Thyroid gland (tissue), 4 donors: ENCODE data around the gene ING3. TPM values are rescaled to one million over a fixed set of nuclear protein-coding genes. Genes with fewer than 3 reads are reported as not detected.
"Not testable (repeated sequence)": the region's sequence is repeated elsewhere in the genome, so short reads cannot be mapped to it uniquely, and the experiment has no call there.

Source experiments
- DNase-seq, 2 donors: peaks; one replicate each; pipeline ENCODE4 v3.0.0-alpha.2; 2019
- H3K27ac ChIP-seq, 3 donors: fragments of 200-600 bp; sonication (generic); 1 replicate in 2 of 3; 2 replicates in 1 of 3; pipeline ENCODE4 v1.5.1; 2016 to 2019; ENCODE audit warnings: mild to moderate bottlenecking in 1 of 3, moderate library complexity in 1 of 3
- H3K27me3 ChIP-seq: fragments of 200-600 bp; sonication (generic); one replicate; pipeline ENCODE4 v1.5.1; 2019
- H3K36me3 ChIP-seq, 2 donors: fragments of 200-600 bp; sonication (generic); one replicate each; pipeline ENCODE4 v1.5.1; 2016 to 2019
- H3K4me1 ChIP-seq, 2 donors: fragments of 200-600 bp; sonication (generic); one replicate each; pipeline ENCODE4 v1.5.1; 2017 to 2019
- H3K4me3 ChIP-seq, 3 donors: fragments of 200-600 bp; sonication (generic); replicated peaks in 1 of 3; 1 replicate in 2 of 3; 2 replicates in 1 of 3; pipeline ENCODE4 v1.5.1; 2016; ENCODE audit warnings: mild to moderate bottlenecking in 1 of 3
- H3K9me3 ChIP-seq: fragments of 200-600 bp; sonication (generic); one replicate; pipeline ENCODE4 v1.5.1; 2017
- POLR2A ChIP-seq, 2 donors: fragments of 450-650 bp; IDR thresholded peaks; one replicate each; pipeline ENCODE4 v1.6.1; 2017; ENCODE audit warnings: antibody characterized with exemption in 2 of 2, mild to moderate bottlenecking in 2 of 2, moderate library complexity in 1 of 2
- WGBS, 2 donors: methylation state at CpG; one replicate each; pipeline ENCODE4 v1.1.5; 2017; 5-methylcytosine and 5-hydroxymethylcytosine counted together
- intact Hi-C: fragments of 100-400 bp; cut with DNase I; formaldehyde crosslinking; loops from one replicate; pipeline ENCODE4 v1.15.1; 2023
- total RNA-seq, 4 donors: library from RNA; depleted of rRNA; stranded (reverse); fragments of >200 nt; gene quantifications; one replicate each; pipeline ENCODE4 v1.2.3, GENCODE V29; 2016
- TF ChIP-seq, protein P1 (sequence below), 6 experiments: fragments of 200-600 bp in 3 of 6; fragments of 450-650 bp in 3 of 6; sonication (generic) in 3 of 6; IDR thresholded peaks; one replicate each; pipeline ENCODE4 v1.5.1; 2016 to 2019; ENCODE audit warnings: antibody characterized with exemption in 6 of 6, mild to moderate bottlenecking in 2 of 6, inconsistent platforms in 1 of 6, moderate library complexity in 1 of 6

ING3 gene
- total RNA-seq, 4 donors from 2014 or later = 23.7 to 40.8 (median 37.1) TPM

DNA sequence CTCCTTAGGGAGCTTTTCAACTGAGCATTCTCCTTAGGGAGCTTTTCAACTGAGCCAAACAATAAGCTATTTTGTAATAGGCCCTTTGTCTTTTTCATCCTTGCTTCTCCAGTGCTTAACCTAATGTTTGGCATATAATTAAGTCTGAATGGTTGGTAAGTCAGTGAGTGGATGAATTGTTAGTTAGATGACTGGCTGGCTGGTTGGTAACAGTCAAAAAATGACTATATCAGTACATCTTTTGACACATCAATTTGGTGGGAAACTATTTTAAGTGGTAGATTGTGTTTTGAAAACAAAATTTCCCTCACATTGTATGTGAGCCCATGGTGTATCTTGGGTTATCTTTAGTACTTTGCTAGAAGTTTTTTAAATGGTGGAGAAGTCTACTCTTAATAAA is 16.4 kb downstream of the ING3 start:
- Histone ChIP-seq H3K27me3 (no peaks in the 10 kb centered on the region), H3K4me3 (no peak overlapping the region), H3K36me3 (peaks cover 34 to 44% of the 10 kb centered on the region in 2 donors), H3K9me3 (no peaks in the 10 kb centered on the region), H3K4me1 (peaks cover 0 to 1% of the 10 kb centered on the region in 2 donors), H3K27ac (no peak overlapping the region)
- no peak for TF ChIP-seq POLR2A (IDR thresholded peaks at IDR 0.05)
- TF ChIP-seq, protein P1, sequence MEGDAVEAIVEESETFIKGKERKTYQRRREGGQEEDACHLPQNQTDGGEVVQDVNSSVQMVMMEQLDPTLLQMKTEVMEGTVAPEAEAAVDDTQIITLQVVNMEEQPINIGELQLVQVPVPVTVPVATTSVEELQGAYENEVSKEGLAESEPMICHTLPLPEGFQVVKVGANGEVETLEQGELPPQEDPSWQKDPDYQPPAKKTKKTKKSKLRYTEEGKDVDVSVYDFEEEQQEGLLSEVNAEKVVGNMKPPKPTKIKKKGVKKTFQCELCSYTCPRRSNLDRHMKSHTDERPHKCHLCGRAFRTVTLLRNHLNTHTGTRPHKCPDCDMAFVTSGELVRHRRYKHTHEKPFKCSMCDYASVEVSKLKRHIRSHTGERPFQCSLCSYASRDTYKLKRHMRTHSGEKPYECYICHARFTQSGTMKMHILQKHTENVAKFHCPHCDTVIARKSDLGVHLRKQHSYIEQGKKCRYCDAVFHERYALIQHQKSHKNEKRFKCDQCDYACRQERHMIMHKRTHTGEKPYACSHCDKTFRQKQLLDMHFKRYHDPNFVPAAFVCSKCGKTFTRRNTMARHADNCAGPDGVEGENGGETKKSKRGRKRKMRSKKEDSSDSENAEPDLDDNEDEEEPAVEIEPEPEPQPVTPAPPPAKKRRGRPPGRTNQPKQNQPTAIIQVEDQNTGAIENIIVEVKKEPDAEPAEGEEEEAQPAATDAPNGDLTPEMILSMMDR (IDR thresholded peaks at IDR 0.05) = no peak
- intact Hi-C loops = no loop called here
- DNase-seq = no peak

- Histone ChIP-seq H3K27me3 (no peaks in the 10 kb centered on the region), H3K36me3 (peaks cover 23 to 56% of the 10 kb centered on the region in 2 donors), H3K4me1 (no peaks in the 10 kb centered on the region), H3K4me3 (no peak overlapping the region), H3K27ac (no peak overlapping the region), H3K9me3 (no peaks in the 10 kb centered on the region)
- intact Hi-C loops = no loop called here
- DNase-seq = no peak
- 79 to 97% methylated on average over 1 of the region's 1 CpG for WGBS, 2 donors
- TF ChIP-seq, protein P1 (IDR thresholded peaks at IDR 0.05) = no peak
- TF ChIP-seq POLR2A (IDR thresholded peaks at IDR 0.05) = no peak
Measured at GRCh38 chr7:120973849-120974248, 23.3 kb downstream of the ING3 start.

GRCh38 chr7:120979765-120980499 is 29.4 kb downstream of the ING3 start:
- H3K4me1 ChIP-seq = no peaks in the 10 kb centered on the region
- no peak overlapping the region for H3K4me3 ChIP-seq
- no peak for DNase-seq
- intact Hi-C loops = no loop called here
- 35 to 61% methylated on average over 1 of the region's 1 CpG for WGBS, 2 donors
- H3K9me3 ChIP-seq = no peaks in the 10 kb centered on the region
- H3K27ac ChIP-seq = no peak overlapping the region
- no peak for TF ChIP-seq POLR2A (IDR thresholded peaks at IDR 0.05)
- TF ChIP-seq, protein P1 (IDR thresholded peaks at IDR 0.05) = no peak
- H3K36me3 ChIP-seq = peaks cover 0 to 13% of the 10 kb centered on the region in 2 donors
- no peaks in the 10 kb centered on the region for H3K27me3 ChIP-seq

DNA sequence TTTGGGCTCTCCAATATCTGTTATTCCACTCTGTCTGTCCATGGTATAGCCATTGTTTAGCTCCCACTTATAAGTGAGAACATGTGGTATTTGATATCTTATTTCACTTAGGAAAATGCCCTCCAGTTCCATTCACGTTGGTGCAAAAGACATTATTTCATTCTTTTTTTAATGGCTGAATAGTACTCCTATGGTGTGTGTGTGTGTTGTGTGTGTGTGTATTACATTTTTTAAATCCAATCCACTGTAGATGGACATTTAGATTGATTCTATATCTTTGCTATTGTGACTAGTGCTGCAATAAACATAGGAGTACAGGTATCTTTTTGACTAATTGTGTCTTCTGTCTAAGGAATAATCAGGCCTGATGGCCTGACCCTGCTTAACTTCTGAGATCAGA is 30.5 kb downstream of the ING3 start:
- 74 to 88% methylated on average over 1 of the region's 1 CpG for WGBS, 2 donors
- TF ChIP-seq, protein P1 (IDR thresholded peaks at IDR 0.05) = no peak
- no peak for TF ChIP-seq POLR2A (IDR thresholded peaks at IDR 0.05)

DNA sequence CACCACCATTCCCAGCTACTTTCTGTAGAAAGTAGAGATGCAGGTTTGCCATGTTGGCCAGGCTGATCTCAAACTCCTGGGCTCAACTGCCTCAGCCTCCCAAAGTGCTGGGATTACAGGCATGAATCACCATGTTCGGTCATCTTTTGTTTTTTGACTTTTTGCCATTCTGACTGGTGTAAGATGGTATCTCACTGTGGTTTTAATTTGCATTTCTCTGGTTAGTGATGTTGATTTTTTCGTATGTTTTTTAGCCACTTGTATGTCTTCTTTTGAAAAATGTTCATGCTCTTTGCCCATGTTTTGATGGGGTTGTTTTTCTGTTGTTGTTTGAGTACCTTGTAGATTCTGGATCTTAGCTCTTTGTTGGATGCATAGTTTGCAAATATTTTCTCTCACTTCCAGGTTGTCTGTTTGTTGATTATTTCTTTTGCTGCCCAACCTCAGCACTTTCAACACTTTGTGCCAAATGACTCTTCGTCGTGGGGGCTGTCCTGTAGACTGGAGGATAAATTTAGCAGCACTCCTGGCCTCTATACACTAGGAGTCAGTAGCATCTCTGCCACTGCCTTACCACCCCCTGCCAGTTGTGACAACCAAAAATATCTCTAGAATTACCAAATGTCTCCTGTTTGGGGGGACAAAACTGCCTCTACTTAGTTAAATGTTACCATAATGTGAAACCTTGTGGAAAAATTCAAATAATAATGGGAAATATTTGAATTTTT is 31.5 kb downstream of the ING3 start:
- 76 to 77% methylated on average over 4 of the region's 4 CpGs for WGBS, 2 donors
- Histone ChIP-seq H3K4me1 (no peaks in the 10 kb centered on the region), H3K36me3 (no peaks in the 10 kb centered on the region), H3K4me3 (no peak overlapping the region), H3K9me3 (no peaks in the 10 kb centered on the region), H3K27ac (no peak overlapping the region), H3K27me3 (no peaks in the 10 kb centered on the region)
- TF ChIP-seq, protein P1 (IDR thresholded peaks at IDR 0.05) = no peak
- no peak for TF ChIP-seq POLR2A (IDR thresholded peaks at IDR 0.05)
- intact Hi-C loops = no loop called here
- DNase-seq = no peak

More for the DNA sequence above, 30.5 kb downstream of the ING3 start:
- Histone ChIP-seq H3K27me3 (no peaks in the 10 kb centered on the region), H3K4me1 (no peaks in the 10 kb centered on the region), H3K36me3 (peaks cover 0 to 4% of the 10 kb centered on the region in 2 donors), H3K4me3 (no peak overlapping the region), H3K9me3 (no peaks in the 10 kb centered on the region), H3K27ac (no peak overlapping the region)
- intact Hi-C loops = no loop called here
- DNase-seq = no peak

- H3K4me1 ChIP-seq, DNase-seq, intact Hi-C loops, H3K4me3 ChIP-seq, H3K27ac ChIP-seq, H3K27me3 ChIP-seq, H3K9me3 ChIP-seq, H3K36me3 ChIP-seq: not testable (repeated sequence)
- 97% methylated on average over 7 of the region's 8 CpGs for WGBS, 2 donors
Measured at GRCh38 chr7:120983592-120983991, 33.0 kb downstream of the ING3 start.
